GM18502 (cell line): ENCODE measurements around the gene CAPS.

Experiments used
- ATAC-seq: cut with Tn5 transposase; IDR thresholded peaks from one replicate; pipeline ENCODE4 v1.9.1; 2021; ENCODE audit warnings: mild to moderate bottlenecking; ENCODE audit not compliant: unreplicated experiment, poor library complexity

Gene CAPS

GRCh38 chr19:5908773-5909442, 5.1 kb upstream of the CAPS start:
- no peak for ATAC-seq

GRCh38 chr19:5910638-5910907, 3.5 kb upstream of the CAPS start:
- ATAC-seq, result no peak

GRCh38 chr19:5911366-5911765, 2.7 kb upstream of the CAPS start:
- ATAC-seq, result no peak

GRCh38 chr19:5914358-5914774, 312 bp downstream of the CAPS start:
- no peak for ATAC-seq

- no peak for ATAC-seq
Measured at GRCh38 chr19:5914946-5915781, 1.1 kb downstream of the CAPS start.

- ATAC-seq, result no peak
Measured at GRCh38 chr19:5915782-5916165, 1.7 kb downstream of the CAPS start.

GRCh38 chr19:5916181-5916708, 2.2 kb downstream of the CAPS start:
- no peak for ATAC-seq

GRCh38 chr19:5917431-5918107, 3.5 kb downstream of the CAPS start:
- ATAC-seq, result no peak

GRCh38 chr19:5918463-5919079, 4.5 kb downstream of the CAPS start:
- no peak for ATAC-seq

- no peak for ATAC-seq
Measured at GRCh38 chr19:5921516-5922160, 7.6 kb downstream of the CAPS start.

- no peak for ATAC-seq
Measured at GRCh38 chr19:5922161-5922545, 8.1 kb downstream of the CAPS start.

- no peak for ATAC-seq
Measured at GRCh38 chr19:5923356-5923755, 9.3 kb downstream of the CAPS start.

GRCh38 chr19:5925830-5926427, 11.9 kb downstream of the CAPS start:
- ATAC-seq, result no peak

- no peak for ATAC-seq
Measured at GRCh38 chr19:5926641-5927440, 12.8 kb downstream of the CAPS start.

GRCh38 chr19:5927441-5927821, 13.4 kb downstream of the CAPS start:
- ATAC-seq, result peak; percentile 52

- ATAC-seq, result no peak
Measured at GRCh38 chr19:5929179-5929578, 15.1 kb downstream of the CAPS start.

- ATAC-seq, result no peak
Measured at GRCh38 chr19:5929625-5930024, 15.6 kb downstream of the CAPS start.

GRCh38 chr19:5931251-5931650, 17.2 kb downstream of the CAPS start:
- no peak for ATAC-seq

- no peak for ATAC-seq
Measured at GRCh38 chr19:5932146-5932545, 18.1 kb downstream of the CAPS start.
